ENCODE results near the gene SPEF1. TPM values are rescaled to one million over a fixed set of nuclear protein-coding genes. Genes with fewer than 3 reads are reported as not detected.
A peak's percentile ranks its signal among the peaks of the same experiment; 100 is the strongest.

SPEF1 gene
- total and polyA plus RNA-seq, 2 of the 13 experiments (the other 11 are each of a cell fraction or from before 2014, with no cell fraction given), result 0.11 to 0.27 TPM

- TF ChIP-seq ZNF609 (CRISPR knock-in tag; IDR thresholded peaks at IDR 0.05; ENCODE audit: borderline replicate concordance) (peak; percentile 75), PAWR (CRISPR knock-in tag; IDR thresholded peaks at IDR 0.05; ENCODE audit: borderline replicate concordance) (no peak), HMGA1 (CRISPR knock-in tag; conservative IDR thresholded peaks at IDR 0.05) (no peak), ZNF282 (IDR thresholded peaks at IDR 0.05; ENCODE audit: partially characterized antibody) (no peak), ATRX (CRISPR knock-in tag; IDR thresholded peaks at IDR 0.05; ENCODE audit: borderline replicate concordance) (0 out of 2 replicates have a peak, but pooled peaks have one; percentile 25), ZNF142 (CRISPR knock-in tag; IDR thresholded peaks at IDR 0.05) (peak; percentile 96), KLF15 (CRISPR knock-in tag; IDR thresholded peaks at IDR 0.05; ENCODE audit: borderline replicate concordance) (peak; percentile 94), ZNF12 (CRISPR knock-in tag; IDR thresholded peaks at IDR 0.05) (peak; percentile 56), ZNF460 (CRISPR knock-in tag; IDR thresholded peaks at IDR 0.05; ENCODE audit: borderline replicate concordance) (peak; percentile 4; the same call in 1 of the 2 replicates), ZBTB7B (CRISPR knock-in tag; IDR thresholded peaks at IDR 0.05) (peak; percentile 89), GABPB1 (CRISPR knock-in tag; IDR thresholded peaks at IDR 0.05) (peak; percentile 90), ZNF615 (CRISPR knock-in tag; IDR thresholded peaks at IDR 0.05; ENCODE audit: borderline replicate concordance) (peak; percentile 16; the same call in 1 of the 2 replicates), ZNF687 (CRISPR knock-in tag; IDR thresholded peaks at IDR 0.05) (peak; percentile 98)
These were observed 39.0 kb upstream of the SPEF1 start, which contains the start of gene AP5S1 (continued) for GRCh38 chr20:3820048-3820900.
